HG03064 (cell line): ENCODE data around the gene GUCY1A1.

Experiments used
- ATAC-seq: cut with Tn5 transposase; IDR thresholded peaks from one replicate; pipeline ENCODE4 v1.9.1; 2021; ENCODE audit warnings: low read depth; ENCODE audit not compliant: unreplicated experiment

GUCY1A1 gene

GRCh38 chr4:155658681-155659064 is 8.0 kb upstream of the GUCY1A1 start:
- ATAC-seq, result no peak

- ATAC-seq, result no peak
These were observed 7.5 kb upstream of the GUCY1A1 start for GRCh38 chr4:155659176-155659575.

- no peak for ATAC-seq
These were observed 6.2 kb upstream of the GUCY1A1 start for GRCh38 chr4:155660436-155660835.

- ATAC-seq, result no peak
These were observed 1.6 kb upstream of the GUCY1A1 start for GRCh38 chr4:155665054-155665453.

- peak; percentile 58 for ATAC-seq
These were observed 547 bp downstream of the GUCY1A1 start for GRCh38 chr4:155667222-155667567.

- peak; percentile 46 for ATAC-seq
These were observed 1.2 kb downstream of the GUCY1A1 start for GRCh38 chr4:155667568-155668511.

GRCh38 chr4:155668707-155669220 is 2.1 kb downstream of the GUCY1A1 start:
- ATAC-seq, result no peak

- ATAC-seq, result no peak
These were observed 5.7 kb downstream of the GUCY1A1 start for GRCh38 chr4:155672342-155672741.

GRCh38 chr4:155673453-155673979 is 6.9 kb downstream of the GUCY1A1 start:
- ATAC-seq, result no peak

GRCh38 chr4:155674669-155675071 is 8.0 kb downstream of the GUCY1A1 start:
- no peak for ATAC-seq

GRCh38 chr4:155675709-155676429 is 9.2 kb downstream of the GUCY1A1 start:
- no peak for ATAC-seq

- no peak for ATAC-seq
These were observed 9.8 kb downstream of the GUCY1A1 start for GRCh38 chr4:155676430-155676825.

GRCh38 chr4:155678011-155678410 is 11.4 kb downstream of the GUCY1A1 start:
- no peak for ATAC-seq

- no peak for ATAC-seq
These were observed 12.7 kb downstream of the GUCY1A1 start for GRCh38 chr4:155679343-155679742.

GRCh38 chr4:155681886-155682285 is 15.2 kb downstream of the GUCY1A1 start:
- no peak for ATAC-seq

- ATAC-seq, result no peak
These were observed 17.8 kb downstream of the GUCY1A1 start for GRCh38 chr4:155684423-155684822.

GRCh38 chr4:155684892-155685541 is 18.4 kb downstream of the GUCY1A1 start:
- no peak for ATAC-seq

- ATAC-seq, result no peak
These were observed 20.8 kb downstream of the GUCY1A1 start for GRCh38 chr4:155687380-155687982.

- ATAC-seq, result no peak
These were observed 21.6 kb downstream of the GUCY1A1 start for GRCh38 chr4:155688211-155688610.

GRCh38 chr4:155688860-155689259 is 22.2 kb downstream of the GUCY1A1 start:
- no peak for ATAC-seq
